H1 (cell line): Measurements from ENCODE around the gene ITM2B. TPM values are rescaled to one million over a fixed set of nuclear protein-coding genes. Genes with fewer than 3 reads are reported as not detected.

ENCODE experiments used
- CTCF ChIA-PET: fragments of 300-600 bp; sonication (Branson Sonifier 250); formaldehyde crosslinking; loops from one replicate; lab custom pipeline; 2021; ENCODE audit not compliant: partially characterized antibody; lab: Charles Lee
- POLR2A ChIA-PET: fragments of 300-600 bp; sonication (Branson Sonifier 250); formaldehyde crosslinking; loops from one replicate; lab custom pipeline; 2021; ENCODE audit warnings: inconsistent platforms; ENCODE audit not compliant: partially characterized antibody; lab: Charles Lee
- DNase-seq, 2 experiments: peaks; one replicate each; pipeline versions ENCODE4 v3.0.0 to v3.0.0-alpha.2; 2010 to 2022; ENCODE audit warnings: low spot score in 2 of 2, low read depth in 1 of 2, mixed read lengths in 1 of 2
- FAIRE-seq: peaks from 2 replicates; lab custom pipeline; 2011; peaks lifted over from hg19 to GRCh38; lab: Jason Lieb, UNC
- H2AFZ ChIP-seq: 2 replicates; pipeline ENCODE4 v1.8.1; 2012; ENCODE audit warnings: low read length, inconsistent platforms
- H2AK5ac ChIP-seq: 2 replicates; pipeline ENCODE4 v1.6.1; 2013; ENCODE audit warnings: low read depth, low read length
- H2BK120ac ChIP-seq: replicated peaks from 2 replicates; pipeline ENCODE3; 2013; ENCODE audit warnings: low read depth, low read length, inconsistent platforms
- H2BK12ac ChIP-seq: 2 replicates; pipeline ENCODE4 v1.6.1; 2013; ENCODE audit warnings: low read depth, low read length
- H2BK15ac ChIP-seq: 2 replicates; pipeline ENCODE4 v1.6.1; 2013; ENCODE audit warnings: low read length
- H2BK20ac ChIP-seq: 2 replicates; pipeline ENCODE4 v1.6.1; 2013; ENCODE audit warnings: low read length
- H2BK5ac ChIP-seq: 2 replicates; pipeline ENCODE4 v1.6.1; 2013; ENCODE audit warnings: low read depth, low read length
- H3K14ac ChIP-seq: 2 replicates; pipeline ENCODE4 v1.6.1; 2013; ENCODE audit warnings: inconsistent platforms; ENCODE audit not compliant: insufficient read length
- H3K18ac ChIP-seq: 2 replicates; pipeline ENCODE4 v1.6.1; 2013; ENCODE audit warnings: low read length; ENCODE audit errors: extremely low read depth
- H3K23ac ChIP-seq: 2 replicates; pipeline ENCODE4 v1.6.1; 2013; ENCODE audit warnings: inconsistent platforms; ENCODE audit not compliant: insufficient read length
- H3K23me2 ChIP-seq: 2 replicates; pipeline ENCODE4 v1.6.1; 2013; ENCODE audit warnings: low read depth, low read length
- H3K27ac ChIP-seq: 2 replicates; pipeline ENCODE4 v1.6.1; 2011; ENCODE audit warnings: low read depth, low read length, inconsistent platforms
- H3K27me3 ChIP-seq, 4 experiments: replicated peaks in 1 of 4; 1 replicate in 1 of 4; 2 replicates in 3 of 4; pipeline versions ENCODE4 v1.6.1 to v1.8.1; 2011 to 2013; ENCODE audit warnings: low read length in 3 of 4, mild to moderate bottlenecking in 3 of 4, inconsistent platforms in 2 of 4, mixed read lengths in 2 of 4, moderate library complexity in 1 of 4; ENCODE audit not compliant: control insufficient read depth in 3 of 4, insufficient read depth in 3 of 4; ENCODE audit errors: extremely low read depth in 1 of 4
- H3K36me3 ChIP-seq, 4 experiments: 2 replicates each; pipeline versions ENCODE4 v1.6.1 to v1.8.1; 2011 to 2013; ENCODE audit warnings: mild to moderate bottlenecking in 4 of 4, low read length in 3 of 4, moderate library complexity in 2 of 4, control low read depth in 1 of 4, inconsistent platforms in 1 of 4; ENCODE audit not compliant: insufficient read depth in 4 of 4, control insufficient read depth in 2 of 4
- H3K4ac ChIP-seq: replicated peaks from 2 replicates; pipeline ENCODE3; 2013; ENCODE audit warnings: low read length, low read depth, mixed read lengths, inconsistent platforms; ENCODE audit not compliant: insufficient read length
- H3K4me1 ChIP-seq, 4 experiments: replicated peaks in 1 of 4; 1 replicate in 1 of 4; 2 replicates in 3 of 4; pipeline versions ENCODE4 v1.6.1 to v1.8.1; 2011 to 2013; ENCODE audit warnings: low read length in 3 of 4, inconsistent platforms in 2 of 4, mixed read lengths in 1 of 4; ENCODE audit not compliant: insufficient read depth in 4 of 4, control insufficient read depth in 3 of 4
- H3K4me2 ChIP-seq, 2 experiments: 2 replicates each; pipeline versions ENCODE4 v1.6.1 to v1.8.1; 2011 to 2013; ENCODE audit warnings: low read depth in 2 of 2, low read length in 2 of 2, control low read depth in 1 of 2, inconsistent platforms in 1 of 2, mild to moderate bottlenecking in 1 of 2; ENCODE audit not compliant: insufficient read depth in 1 of 2
- H3K4me3 ChIP-seq, 4 experiments: fragments of 200-600, 300-600 bp in 1 of 4; sonication (generic), shearing (Covaris generic), sonication (Bioruptor Twin) in 1 of 4; 2 replicates each; pipeline versions ENCODE4 v1.5.1 to v1.8.1; 2011 to 2016; ENCODE audit warnings: low read length in 4 of 4, low read depth in 3 of 4, control low read depth in 2 of 4, inconsistent platforms in 2 of 4, mild to moderate bottlenecking in 2 of 4, mixed read lengths in 1 of 4, moderate library complexity in 1 of 4; ENCODE audit not compliant: insufficient read depth in 2 of 4; ENCODE audit errors: extremely low read depth in 1 of 4
- H3K56ac ChIP-seq: replicated peaks from 2 replicates; pipeline ENCODE3; 2013; ENCODE audit warnings: low read depth, mild to moderate bottlenecking, mixed read lengths, low read length, inconsistent platforms; ENCODE audit not compliant: insufficient read length
- H3K79me1 ChIP-seq: 2 replicates; pipeline ENCODE4 v1.6.1; 2013; ENCODE audit warnings: low read depth, low read length, control low read depth
- H3K79me2 ChIP-seq, 2 experiments: 2 replicates each; pipeline versions ENCODE4 v1.6.1 to v1.8.1; 2012 to 2013; ENCODE audit warnings: low read length in 2 of 2, mild to moderate bottlenecking in 2 of 2, inconsistent platforms in 1 of 2; ENCODE audit not compliant: insufficient read depth in 2 of 2, control insufficient read depth in 1 of 2
- H3K9ac ChIP-seq, 4 experiments: replicated peaks in 1 of 4; 1 replicate in 1 of 4; 2 replicates in 3 of 4; pipeline versions ENCODE4 v1.6.1 to v1.8.1; 2011 to 2013; ENCODE audit warnings: low read depth in 3 of 4, low read length in 3 of 4, control low read depth in 2 of 4, mild to moderate bottlenecking in 2 of 4, moderate library complexity in 2 of 4, inconsistent platforms in 1 of 4; ENCODE audit errors: extremely low read depth in 1 of 4
- H3K9me3 ChIP-seq, 2 experiments: 2 replicates each; pipeline versions ENCODE4 v1.6.1 to v1.8.1; 2012 to 2013; ENCODE audit warnings: mild to moderate bottlenecking in 2 of 2, moderate library complexity in 2 of 2, control low read depth in 1 of 2, inconsistent platforms in 1 of 2, low read depth in 1 of 2, low read length in 1 of 2, mixed read lengths in 1 of 2; ENCODE audit not compliant: insufficient read depth in 2 of 2
- H4K20me1 ChIP-seq, 2 experiments: replicated peaks in 1 of 2; 2 replicates each; pipeline versions ENCODE3 to v1.8.1; 2011 to 2013; ENCODE audit warnings: inconsistent platforms in 2 of 2, low read length in 2 of 2, mild to moderate bottlenecking in 1 of 2; ENCODE audit not compliant: insufficient read depth in 2 of 2, control insufficient read depth in 1 of 2
- H4K5ac ChIP-seq: 2 replicates; pipeline ENCODE4 v1.6.1; 2013; ENCODE audit warnings: low read length, low read depth, mixed read lengths, inconsistent platforms; ENCODE audit not compliant: insufficient read length
- H4K8ac ChIP-seq: 2 replicates; pipeline ENCODE4 v1.8.0; 2013; ENCODE audit warnings: mild to moderate bottlenecking, moderate library complexity, low read length, inconsistent platforms; ENCODE audit not compliant: insufficient read depth; ENCODE audit errors: extremely low read depth
- H4K91ac ChIP-seq: replicated peaks from 2 replicates; pipeline ENCODE3; 2013; ENCODE audit warnings: low read length, mixed read lengths, inconsistent platforms; ENCODE audit not compliant: insufficient read length
- CBX5 ChIP-seq: fragments of 300-800, 300-1000 bp; sonication (generic); IDR thresholded peaks from 2 replicates; pipeline ENCODE4 v1.7.1; 2016; ENCODE audit warnings: antibody characterized with exemption, low read length, low read depth
- EGR1 ChIP-seq: IDR thresholded peaks from 2 replicates; pipeline ENCODE4 v1.6.1; 2011; ENCODE audit warnings: low read depth, low read length, borderline replicate concordance
- GTF2F1 ChIP-seq: IDR thresholded peaks from 2 replicates; pipeline ENCODE4 v1.6.1; 2012; ENCODE audit warnings: low read depth, low read length, improper control_type of control experiment, borderline replicate concordance
- KDM4A ChIP-seq: IDR thresholded peaks from one replicate; pipeline ENCODE4 v1.7.1; 2012; ENCODE audit warnings: low read depth, mild to moderate bottlenecking, moderate library complexity, low read length, inconsistent platforms; ENCODE audit not compliant: severe bottlenecking
- NANOG ChIP-seq: IDR thresholded peaks from 2 replicates; pipeline ENCODE4 v1.6.1; 2011; ENCODE audit warnings: low read length, low read depth, mild to moderate bottlenecking, inconsistent platforms; ENCODE audit not compliant: insufficient read depth, poor library complexity, severe bottlenecking
- POLR2A ChIP-seq, 2 experiments: IDR thresholded peaks; 1 replicate in 1 of 2; 2 replicates in 1 of 2; pipeline ENCODE4 v1.6.1; 2011; ENCODE audit warnings: low read depth in 2 of 2, low read length in 2 of 2, mild to moderate bottlenecking in 2 of 2; ENCODE audit errors: control extremely low read depth in 1 of 2
- POU5F1 ChIP-seq: IDR thresholded peaks from 2 replicates; pipeline ENCODE4 v1.6.1; 2011; ENCODE audit warnings: low read depth, mild to moderate bottlenecking, low read length, moderate library complexity
- WGBS, 2 experiments: shearing (Covaris generic) in 1 of 2; methylation state at CpG; one replicate each; pipeline versions ENCODE4 v1.1.6 to v1.1.7; 2013 to 2015; ENCODE audit warnings: low lambda C conversion rate in 2 of 2, mixed read lengths in 2 of 2, inconsistent platforms in 1 of 2, low coverage in 1 of 2, missing lambda C conversion rate in 1 of 2; ENCODE audit not compliant: insufficient replicate concordance in 2 of 2, insufficient coverage in 1 of 2, insufficient read length in 1 of 2; ENCODE audit errors: extremely low coverage in 1 of 2, missing lambda C conversion rate in 1 of 2; 5-methylcytosine and 5-hydroxymethylcytosine counted together
- polyA plus RNA-seq, 7 experiments: library from polyadenylated mRNA; depleted of rRNA in 3 of 7; stranded (reverse) in 5 of 7; unstranded in 2 of 7; fragments of >200 nt in 5 of 7; fragments of 200-250 nt in 2 of 7; gene quantifications; 1 replicate in 5 of 7; 2 replicates in 1 of 7; 4 replicates in 1 of 7; pipeline versions ENCODE4 v1.2.1 to v1.2.3, GENCODE V29; 2011 to 2013; ENCODE audit warnings: missing spikeins in 2 of 7, mixed read lengths in 2 of 7
- total RNA-seq: library from RNA; stranded (reverse); fragmentation: NEBNext Ultra II Directional; extraction: Animal tissue kit (Norgen Biotek cat#: 25700); gene quantifications from 2 replicates; pipeline ENCODE4 v1.2.1, GENCODE V29; 2021

The ITM2B gene
- total and polyA plus RNA-seq, 2 of the 8 experiments (the other 6 are each of a cell fraction or from before 2014, with no cell fraction given), result 132 to 184 TPM

- no peak overlapping the region for H3K4me2 ChIP-seq
- H3K4me3 ChIP-seq, result no peak overlapping the region
- FAIRE-seq, result no peak
- TF ChIP-seq EGR1 (no peak), KDM4A (no peak), NANOG (no peak), POLR2A (IDR thresholded peaks at IDR 0.05; ENCODE audit: control extremely low read depth in 1 of 2, low read depth in 2 of 2, low read length in 2 of 2) (no peak), GTF2F1 (no peak), CBX5 (no peak), POU5F1 (no peak)
- no peak overlapping the region for H4K8ac ChIP-seq
- no peaks in the 10 kb centered on the region for H3K4me1 ChIP-seq
- H3K27me3 ChIP-seq, result no peaks in the 10 kb centered on the region
- no peak overlapping the region for H2BK20ac ChIP-seq
- CTCF ChIA-PET, result no interaction called here
- POLR2A ChIA-PET, result no interaction called here
- H4K91ac ChIP-seq, result no peak overlapping the region
- peaks cover 1 to 6% of the 10 kb centered on the region in 2 experiments for H4K20me1 ChIP-seq
- H2BK15ac ChIP-seq, result no peak overlapping the region
- H3K9ac ChIP-seq, result no peak overlapping the region
- H2BK12ac ChIP-seq, result no peak overlapping the region
- DNase-seq, result no peak
- H3K18ac ChIP-seq, result no peak overlapping the region
- H3K14ac ChIP-seq, result no peak overlapping the region
- H3K27ac ChIP-seq, result no peak overlapping the region
- no peak overlapping the region for H3K56ac ChIP-seq
- H3K36me3 ChIP-seq, result peaks cover 0 to 31% (median 17%) of the 10 kb centered on the region in 4 experiments; a peak in 5 of 8 replicates
- no peaks in the 10 kb centered on the region for H3K23me2 ChIP-seq
- no peak overlapping the region for H2BK120ac ChIP-seq
- no peak overlapping the region for H3K4ac ChIP-seq
- WGBS, 2 experiments, result 95% methylated on average over 10 of the region's 10 CpGs; no CpG with 5 or more reads in 1 of the 2 experiments
- H2AK5ac ChIP-seq, result no peak overlapping the region
- H2AFZ ChIP-seq, result no peak overlapping the region
- no peak overlapping the region for H4K5ac ChIP-seq
- H3K79me1 ChIP-seq, result no peaks in the 10 kb centered on the region; the same call in 1 of the 2 replicates
- peaks cover 0 to 47% of the 10 kb centered on the region in 2 experiments; a peak in 2 of 4 replicates for H3K79me2 ChIP-seq
- no peak overlapping the region for H3K23ac ChIP-seq
- no peak overlapping the region for H2BK5ac ChIP-seq
- no peaks in the 10 kb centered on the region for H3K9me3 ChIP-seq
These were observed 19.2 kb downstream of the ITM2B start for GRCh38 chr13:48252176-48252575.
